Measurements from ENCODE around the gene APLP1. TPM values are rescaled to one million over a fixed set of nuclear protein-coding genes. Genes with fewer than 3 reads are reported as not detected.
"Not testable (repeated sequence)": the region's sequence is repeated elsewhere in the genome, so short reads cannot be mapped to it uniquely, and the experiment has no call there.

APLP1 gene
- total and polyA plus RNA-seq, 12 donors: 2.7 to 63.5 (median 24.9) TPM

- DNase-seq (no peak), ATAC-seq (no peak)
- intact Hi-C loops (cut with DNase I): no loop called here
- no peaks in the 10 kb centered on the region for H3K9me3 ChIP-seq
- no peak overlapping the region for H3K27ac ChIP-seq
- H3K27me3 ChIP-seq: peaks cover 0 to 40% (median 24%) of the 10 kb centered on the region in 7 donors
- WGBS, 2 donors: 72 to 79% methylated on average over 18 of the region's 18 CpGs
- TF ChIP-seq, protein P1, sequence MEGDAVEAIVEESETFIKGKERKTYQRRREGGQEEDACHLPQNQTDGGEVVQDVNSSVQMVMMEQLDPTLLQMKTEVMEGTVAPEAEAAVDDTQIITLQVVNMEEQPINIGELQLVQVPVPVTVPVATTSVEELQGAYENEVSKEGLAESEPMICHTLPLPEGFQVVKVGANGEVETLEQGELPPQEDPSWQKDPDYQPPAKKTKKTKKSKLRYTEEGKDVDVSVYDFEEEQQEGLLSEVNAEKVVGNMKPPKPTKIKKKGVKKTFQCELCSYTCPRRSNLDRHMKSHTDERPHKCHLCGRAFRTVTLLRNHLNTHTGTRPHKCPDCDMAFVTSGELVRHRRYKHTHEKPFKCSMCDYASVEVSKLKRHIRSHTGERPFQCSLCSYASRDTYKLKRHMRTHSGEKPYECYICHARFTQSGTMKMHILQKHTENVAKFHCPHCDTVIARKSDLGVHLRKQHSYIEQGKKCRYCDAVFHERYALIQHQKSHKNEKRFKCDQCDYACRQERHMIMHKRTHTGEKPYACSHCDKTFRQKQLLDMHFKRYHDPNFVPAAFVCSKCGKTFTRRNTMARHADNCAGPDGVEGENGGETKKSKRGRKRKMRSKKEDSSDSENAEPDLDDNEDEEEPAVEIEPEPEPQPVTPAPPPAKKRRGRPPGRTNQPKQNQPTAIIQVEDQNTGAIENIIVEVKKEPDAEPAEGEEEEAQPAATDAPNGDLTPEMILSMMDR (IDR thresholded peaks at IDR 0.05): no peak
- H3K36me3 ChIP-seq: no peaks in the 10 kb centered on the region
- H3K4me3 ChIP-seq: no peak overlapping the region
- H3K4me1 ChIP-seq: no peaks in the 10 kb centered on the region
Measured at GRCh38 chr19:35830986-35831385, 37.4 kb upstream of the APLP1 start.

DNA sequence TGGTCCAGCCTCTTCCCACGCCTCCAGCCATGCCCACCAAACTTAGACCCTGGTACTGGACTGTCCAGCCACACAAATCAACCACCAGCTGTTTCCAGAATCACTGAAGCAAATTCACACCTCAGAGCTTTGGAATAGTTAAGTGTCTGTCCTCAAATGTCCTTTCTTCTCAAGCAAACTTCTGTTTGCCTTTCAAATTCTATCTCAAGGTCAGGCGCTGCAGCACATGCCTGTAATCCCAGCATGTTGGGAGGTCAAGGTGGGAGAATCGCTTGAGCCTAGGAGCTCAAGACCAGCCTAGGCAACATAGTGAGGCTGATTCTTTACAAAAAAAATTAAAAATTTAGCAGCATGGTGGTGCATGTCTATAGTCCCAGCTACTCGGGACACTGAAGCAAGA is 36.3 kb upstream of the APLP1 start:
- 71 to 73% methylated on average over 4 of the region's 4 CpGs for WGBS, 2 donors
- no peaks in the 10 kb centered on the region for H3K4me1 ChIP-seq
- DNase-seq: no peak
- peaks cover 0 to 42% (median 24%) of the 10 kb centered on the region in 7 donors for H3K27me3 ChIP-seq
- H3K4me3 ChIP-seq: no peak overlapping the region
- TF ChIP-seq, protein P1 (IDR thresholded peaks at IDR 0.05): no peak
- no peaks in the 10 kb centered on the region for H3K36me3 ChIP-seq
- no peak for ATAC-seq
- H3K9me3 ChIP-seq: no peaks in the 10 kb centered on the region
- no peak overlapping the region for H3K27ac ChIP-seq
- intact Hi-C loops (cut with DNase I): no loop called here

DNA sequence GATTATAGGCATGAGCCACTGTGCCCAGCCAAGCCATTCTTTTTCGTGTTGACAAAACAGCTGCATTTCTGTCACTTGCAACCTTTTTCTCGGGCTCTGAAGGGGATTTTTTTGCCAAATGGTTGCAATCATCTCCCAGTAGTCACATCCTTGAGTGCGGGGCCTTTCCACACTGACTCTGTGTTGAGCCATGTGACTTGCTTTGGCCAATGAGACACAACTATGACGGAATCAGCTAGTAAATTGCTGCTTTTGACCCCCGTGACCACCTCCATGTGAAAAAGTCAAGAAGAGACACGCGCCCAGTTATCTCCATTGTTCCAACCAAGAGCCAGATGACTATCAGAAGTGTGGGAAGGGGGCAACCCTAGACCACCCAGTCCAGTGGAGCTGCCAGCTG is 34.4 kb upstream of the APLP1 start:
- no peak for ATAC-seq
- no peak overlapping the region for H3K4me3 ChIP-seq
- DNase-seq: no peak
- no peaks in the 10 kb centered on the region for H3K36me3 ChIP-seq
- peaks cover 0 to 11% (median 5%) of the 10 kb centered on the region in 11 donors for H3K9me3 ChIP-seq
- H3K27ac ChIP-seq: no peak overlapping the region
- WGBS, 2 donors: 50 to 52% methylated on average over 7 of the region's 7 CpGs
- H3K4me1 ChIP-seq: no peaks in the 10 kb centered on the region
- intact Hi-C loops (cut with DNase I): no loop called here
- peaks cover 0 to 48% (median 24%) of the 10 kb centered on the region in 7 donors for H3K27me3 ChIP-seq
- TF ChIP-seq, protein P1 (IDR thresholded peaks at IDR 0.05): no peak

DNA sequence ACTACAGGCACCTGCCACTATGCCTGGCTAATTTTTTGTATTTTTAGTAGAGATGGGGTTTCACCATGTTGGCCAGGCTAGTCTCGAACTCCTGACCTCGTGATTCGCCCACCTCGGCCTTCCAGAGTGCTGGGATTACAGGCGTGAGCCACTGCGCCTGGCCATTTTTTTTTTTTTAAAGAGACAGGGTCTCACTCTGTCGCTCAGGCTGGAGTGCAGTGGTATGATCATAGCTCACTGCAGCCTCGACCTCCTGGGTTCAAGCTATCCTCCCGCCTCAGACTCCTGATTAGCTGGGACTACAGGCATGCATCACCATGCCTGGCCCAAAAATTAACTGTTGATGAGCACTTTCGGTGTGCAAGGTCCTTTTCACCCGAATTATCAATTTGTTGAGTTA is 32.3 kb upstream of the APLP1 start:
- peaks cover 0 to 23% (median 8%) of the 10 kb centered on the region in 11 donors for H3K9me3 ChIP-seq
- H3K4me1 ChIP-seq; intact Hi-C loops (cut with DNase I); H3K27ac ChIP-seq; ATAC-seq; H3K4me3 ChIP-seq; H3K36me3 ChIP-seq; DNase-seq: not testable (repeated sequence)
- peaks cover 0 to 48% (median 18%) of the 10 kb centered on the region in 7 donors for H3K27me3 ChIP-seq
- 56 to 61% methylated on average over 11 of the region's 11 CpGs for WGBS, 2 donors

DNA sequence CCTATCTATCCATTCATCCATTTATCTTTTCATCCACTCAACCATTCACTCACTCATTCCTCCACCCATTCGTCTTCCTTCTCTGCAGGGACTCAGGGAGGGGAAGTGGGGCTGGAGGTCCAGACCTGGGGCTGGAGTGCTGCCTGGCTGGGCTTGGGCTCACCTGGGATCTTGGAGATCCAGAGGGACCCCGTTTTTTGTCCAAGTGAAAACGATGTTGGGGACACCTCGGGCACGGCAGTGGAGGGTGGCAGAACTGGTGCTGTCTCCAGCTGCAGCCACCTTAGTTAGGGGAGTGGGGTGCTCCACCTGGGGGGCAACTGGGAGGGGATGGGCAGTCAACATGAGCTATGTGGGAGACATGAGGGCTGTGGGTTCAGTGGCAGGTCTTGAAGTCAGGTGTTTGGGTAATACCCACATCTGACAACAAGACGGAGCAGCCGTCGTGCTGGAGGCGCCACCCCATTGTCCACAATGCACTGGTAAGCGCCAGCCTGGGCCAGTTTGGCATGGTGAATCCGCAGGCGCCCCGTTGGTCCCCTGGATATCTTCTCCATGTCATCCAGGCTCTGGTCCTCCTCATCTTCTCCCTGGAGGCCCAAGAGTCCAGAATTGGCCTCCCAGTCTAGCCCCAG is 26.3 kb upstream of the APLP1 start:
- Histone ChIP-seq H3K4me1 (peaks cover 6 to 23% (median 12%) of the 10 kb centered on the region in 9 donors), H3K27ac (no peak overlapping the region), H3K27me3 (peaks cover 26 to 63% (median 54%) of the 10 kb centered on the region in 7 donors), H3K9me3 (peaks cover 0 to 23% (median 8%) of the 10 kb centered on the region in 11 donors), H3K36me3 (no peaks in the 10 kb centered on the region), H3K4me3 (no peak overlapping the region)
- ATAC-seq: no peak
- 83 to 85% methylated on average over 13 of the region's 13 CpGs for WGBS, 2 donors
- intact Hi-C loops (cut with DNase I): no loop called here
- TF ChIP-seq, protein P1 (IDR thresholded peaks at IDR 0.05): no peak
- no peak for DNase-seq
